A673 (cell line): ENCODE measurements around the gene TMEM235.

ENCODE experiments used
- CTCF ChIP-seq: fragments of 300-800, 200-600 bp; sonication (generic); conservative IDR thresholded peaks from 2 replicates; pipeline ENCODE4 v1.5.1; 2017; ENCODE audit warnings: low read depth, mild to moderate bottlenecking, antibody characterized with exemption, low read length, moderate library complexity, mixed read lengths
- EZH2 ChIP-seq: fragments of 200-600 bp; sonication (generic); IDR thresholded peaks from 2 replicates; pipeline ENCODE4 v1.6.1; 2017; ENCODE audit warnings: borderline replicate concordance, low read depth, mild to moderate bottlenecking, mixed read lengths, antibody characterized with exemption, low read length; ENCODE audit not compliant: poor library complexity, severe bottlenecking

GRCh38 chr17:78253946-78254672, 22.7 kb downstream of the TMEM235 start:
- TF ChIP-seq CTCF (no peak), EZH2 (no peak)
